CD14-positive monocyte (primary cell): ENCODE data around the gene ACAP3. TPM values are rescaled to one million over a fixed set of nuclear protein-coding genes. Genes with fewer than 3 reads are reported as not detected.

Source experiments
- DNase-seq, 3 donors: peaks; one replicate each; pipeline ENCODE4 v3.0.0-alpha.2; 2011 to 2022
- H2AFZ ChIP-seq: 2 replicates; pipeline ENCODE4 v1.6.0; 2012; ENCODE audit warnings: mild to moderate bottlenecking, low read depth, low read length, inconsistent platforms; ENCODE audit not compliant: insufficient read depth, poor library complexity, severe bottlenecking
- H3K27ac ChIP-seq, 2 donors: 1 replicate in 1 of 2; 2 replicates in 1 of 2; pipeline ENCODE4 v1.5.1; 2012 to 2013; ENCODE audit warnings: low read length in 2 of 2, control low read depth in 1 of 2, inconsistent platforms in 1 of 2, low read depth in 1 of 2, mild to moderate bottlenecking in 1 of 2
- H3K27me3 ChIP-seq, 2 donors: one replicate each; pipeline versions ENCODE4 v1.6.0 to v1.6.1; 2011 to 2013; ENCODE audit warnings: low read length in 2 of 2; ENCODE audit not compliant: control insufficient read depth in 2 of 2, insufficient read depth in 2 of 2
- H3K36me3 ChIP-seq, 2 donors: replicated peaks in 1 of 2; 1 replicate in 1 of 2; 2 replicates in 1 of 2; pipeline versions ENCODE4 v1.5.1 to v1.6.1; 2012 to 2013; ENCODE audit warnings: low read length in 2 of 2, control low read depth in 1 of 2, inconsistent platforms in 1 of 2, mild to moderate bottlenecking in 1 of 2; ENCODE audit not compliant: insufficient read depth in 2 of 2, control insufficient read depth in 1 of 2
- H3K4me1 ChIP-seq, 2 donors: 1 replicate in 1 of 2; 2 replicates in 1 of 2; pipeline versions ENCODE4 v1.5.1 to v1.6.1; 2012 to 2013; ENCODE audit warnings: low read length in 2 of 2, control low read depth in 1 of 2, inconsistent platforms in 1 of 2, mild to moderate bottlenecking in 1 of 2, moderate library complexity in 1 of 2; ENCODE audit not compliant: insufficient read depth in 2 of 2, control insufficient read depth in 1 of 2
- H3K4me2 ChIP-seq: replicated peaks from 2 replicates; pipeline ENCODE3; 2012; ENCODE audit warnings: low read length, moderate library complexity, mild to moderate bottlenecking; ENCODE audit not compliant: poor library complexity, severe bottlenecking; ENCODE audit errors: extremely low read depth
- H3K4me3 ChIP-seq, 3 experiments: fragments of 200-600 bp in 1 of 3; sonication (generic) in 1 of 3; replicated peaks in 1 of 3; 1 replicate in 2 of 3; 2 replicates in 1 of 3; pipeline ENCODE4 v1.5.1; 2011 to 2013; ENCODE audit warnings: low read length in 3 of 3, mild to moderate bottlenecking in 3 of 3, control low read depth in 2 of 3, low read depth in 2 of 3, inconsistent platforms in 1 of 3, moderate library complexity in 1 of 3
- H3K79me2 ChIP-seq: 2 replicates; pipeline ENCODE4 v1.6.0; 2012; ENCODE audit warnings: mild to moderate bottlenecking, control low read depth, inconsistent platforms, low read length, moderate library complexity; ENCODE audit not compliant: insufficient read depth
- H3K9ac ChIP-seq: 2 replicates; pipeline ENCODE4 v1.6.0; 2017; ENCODE audit warnings: low read length, mild to moderate bottlenecking; ENCODE audit not compliant: insufficient read depth, poor library complexity, severe bottlenecking
- H3K9me3 ChIP-seq, 2 donors: replicated peaks in 1 of 2; 1 replicate in 1 of 2; 2 replicates in 1 of 2; pipeline versions ENCODE4 v1.5.1 to v1.6.1; 2012 to 2013; ENCODE audit warnings: low read length in 2 of 2, control low read depth in 1 of 2; ENCODE audit not compliant: control insufficient read depth in 1 of 2, insufficient read depth in 1 of 2
- H4K20me1 ChIP-seq: 2 replicates; pipeline ENCODE4 v1.6.0; 2012; ENCODE audit warnings: mild to moderate bottlenecking, low read length, control low read depth, moderate library complexity; ENCODE audit not compliant: insufficient read depth
- H3K27ac Mint-ChIP-seq, 7 donors: one replicate each; pipeline ENCODE4 v1.8.0; 2020; ENCODE audit warnings: mild to moderate bottlenecking in 7 of 7, mixed read lengths in 7 of 7, moderate library complexity in 6 of 7, inconsistent platforms in 2 of 7
- H3K27me3 Mint-ChIP-seq, 3 donors: one replicate each; pipeline ENCODE4 v1.8.0; 2021 to 2022; ENCODE audit warnings: low read depth in 3 of 3, mild to moderate bottlenecking in 3 of 3, mixed read lengths in 3 of 3, moderate library complexity in 3 of 3, inconsistent platforms in 1 of 3
- H3K36me3 Mint-ChIP-seq, 2 donors: one replicate each; pipeline ENCODE4 v1.8.0; 2020; ENCODE audit warnings: mixed read lengths in 2 of 2, inconsistent platforms in 1 of 2, mild to moderate bottlenecking in 1 of 2
- H3K4me1 Mint-ChIP-seq: one replicate; pipeline ENCODE4 v1.8.0; 2020; ENCODE audit warnings: mild to moderate bottlenecking, mixed read lengths
- H3K4me3 Mint-ChIP-seq, 2 donors: one replicate each; pipeline ENCODE4 v1.8.0; 2020; ENCODE audit warnings: mild to moderate bottlenecking in 2 of 2, mixed read lengths in 2 of 2, moderate library complexity in 1 of 2
- H3K9me3 Mint-ChIP-seq, 7 donors: one replicate each; pipeline ENCODE4 v1.8.0; 2020 to 2022; ENCODE audit warnings: mixed read lengths in 7 of 7, mild to moderate bottlenecking in 6 of 7, moderate library complexity in 6 of 7, inconsistent platforms in 2 of 7
- WGBS: methylation state at CpG from one replicate; pipeline ENCODE4 v1.1.5; 2013; ENCODE audit warnings: missing lambda C conversion rate; ENCODE audit not compliant: insufficient coverage; 5-methylcytosine and 5-hydroxymethylcytosine counted together
- intact Hi-C, 2 donors: fragments of 100-400 bp; cut with micrococcal nuclease; formaldehyde crosslinking; loops; one replicate each; pipeline versions ENCODE4 v1.15.0 to v1.15.1; 2023
- polyA plus RNA-seq, 3 donors: library from polyadenylated mRNA; depleted of rRNA in 1 of 3; unstranded in 2 of 3; stranded (reverse) in 1 of 3; fragments of 300-500 nt in 2 of 3; fragments of >200 nt in 1 of 3; fragmentation: Illumina TruSeq in 2 of 3; gene quantifications; 1 replicate in 2 of 3; 2 replicates in 1 of 3; pipeline ENCODE4 v1.2.3, GENCODE V29; 2012 to 2021
- TF ChIP-seq, protein P1 (sequence below): fragments of 200-600 bp; IDR thresholded peaks from one replicate; pipeline ENCODE4 v1.8.0; 2022; ENCODE audit warnings: antibody characterized with exemption, mild to moderate bottlenecking

The ACAP3 gene
- polyA plus RNA-seq, 3 donors = 3.5 to 132 (median 4.0) TPM

- Histone ChIP-seq H3K4me1 (peaks cover 38 to 52% of the 10 kb centered on the region in 2 donors), H3K27me3 (no peaks in the 10 kb centered on the region), H4K20me1 (peaks cover 58% of the 10 kb centered on the region), H2AFZ (peak overlapping the region; percentile 59), H3K4me3 (peak overlapping the region; percentile 12 to 91 (median 57)), H3K79me2 (peaks cover 46% of the 10 kb centered on the region), H3K36me3 (no peaks in the 10 kb centered on the region), H3K4me2 (peak overlapping the region; percentile 99), H3K9ac (peak overlapping the region; percentile 81), H3K9me3 (no peaks in the 10 kb centered on the region), H3K27ac (peak overlapping the region; percentile 55 to 80)
- peak in 2 of 3 donors; percentile 4 to 39 for DNase-seq
- Mint-ChIP-seq H3K36me3 (peaks cover 0 to 9% of the 10 kb centered on the region in 2 donors), H3K9me3 (no peaks in the 10 kb centered on the region), H3K27me3 (peaks cover 0 to 6% (median 2%) of the 10 kb centered on the region in 3 donors), H3K4me3 (peak overlapping the region; percentile 81 to 90), H3K27ac (peak overlapping the region; percentile 15 to 86 (median 76)), H3K4me1 (peaks cover 34% of the 10 kb centered on the region)
- TF ChIP-seq, protein P1, sequence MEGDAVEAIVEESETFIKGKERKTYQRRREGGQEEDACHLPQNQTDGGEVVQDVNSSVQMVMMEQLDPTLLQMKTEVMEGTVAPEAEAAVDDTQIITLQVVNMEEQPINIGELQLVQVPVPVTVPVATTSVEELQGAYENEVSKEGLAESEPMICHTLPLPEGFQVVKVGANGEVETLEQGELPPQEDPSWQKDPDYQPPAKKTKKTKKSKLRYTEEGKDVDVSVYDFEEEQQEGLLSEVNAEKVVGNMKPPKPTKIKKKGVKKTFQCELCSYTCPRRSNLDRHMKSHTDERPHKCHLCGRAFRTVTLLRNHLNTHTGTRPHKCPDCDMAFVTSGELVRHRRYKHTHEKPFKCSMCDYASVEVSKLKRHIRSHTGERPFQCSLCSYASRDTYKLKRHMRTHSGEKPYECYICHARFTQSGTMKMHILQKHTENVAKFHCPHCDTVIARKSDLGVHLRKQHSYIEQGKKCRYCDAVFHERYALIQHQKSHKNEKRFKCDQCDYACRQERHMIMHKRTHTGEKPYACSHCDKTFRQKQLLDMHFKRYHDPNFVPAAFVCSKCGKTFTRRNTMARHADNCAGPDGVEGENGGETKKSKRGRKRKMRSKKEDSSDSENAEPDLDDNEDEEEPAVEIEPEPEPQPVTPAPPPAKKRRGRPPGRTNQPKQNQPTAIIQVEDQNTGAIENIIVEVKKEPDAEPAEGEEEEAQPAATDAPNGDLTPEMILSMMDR = no peak
- intact Hi-C loops = loop anchor here in 1 of 2 donors (5.0 kb wide), 2 partner anchors 73 to 478 kb away; partner anchors contain the start of gene AURKAIP1
- WGBS = 26% methylated on average over 21 of the region's 29 CpGs
Measured at GRCh38 chr1:1304331-1305299, 3.1 kb downstream of the ACAP3 start.

GRCh38 chr1:1303736-1304135, 4.0 kb downstream of the ACAP3 start:
- Mint-ChIP-seq H3K9me3 (no peaks in the 10 kb centered on the region), H3K36me3 (peaks cover 0 to 12% of the 10 kb centered on the region in 2 donors), H3K27ac (peak overlapping the region in 1 of 7 donors; percentile 68), H3K27me3 (peaks cover 0 to 6% (median 2%) of the 10 kb centered on the region in 3 donors), H3K4me1 (peaks cover 29% of the 10 kb centered on the region), H3K4me3 (no peak overlapping the region)
- Histone ChIP-seq H3K9ac (no peak overlapping the region), H3K9me3 (no peaks in the 10 kb centered on the region), H3K27ac (no peak overlapping the region), H2AFZ (no peak overlapping the region), H3K4me2 (no peak overlapping the region), H4K20me1 (peaks cover 58% of the 10 kb centered on the region), H3K4me1 (peaks cover 32 to 44% of the 10 kb centered on the region in 2 donors), H3K4me3 (no peak overlapping the region), H3K79me2 (peaks cover 46% of the 10 kb centered on the region), H3K36me3 (peaks cover 0 to 2% of the 10 kb centered on the region in 2 donors), H3K27me3 (no peaks in the 10 kb centered on the region)
- TF ChIP-seq, protein P1 = no peak
- intact Hi-C loops = no loop called here
- no peak for DNase-seq
- WGBS = 95% methylated on average over 9 of the region's 13 CpGs
